ENCODE data around the gene ZNF423. TPM values are rescaled to one million over a fixed set of nuclear protein-coding genes. Genes with fewer than 3 reads are reported as not detected.

Gene ZNF423
- total and polyA plus RNA-seq, 9 of the 15 experiments (the other 6 are each of a cell fraction or from before 2014, with no cell fraction given), result not detected

DNA sequence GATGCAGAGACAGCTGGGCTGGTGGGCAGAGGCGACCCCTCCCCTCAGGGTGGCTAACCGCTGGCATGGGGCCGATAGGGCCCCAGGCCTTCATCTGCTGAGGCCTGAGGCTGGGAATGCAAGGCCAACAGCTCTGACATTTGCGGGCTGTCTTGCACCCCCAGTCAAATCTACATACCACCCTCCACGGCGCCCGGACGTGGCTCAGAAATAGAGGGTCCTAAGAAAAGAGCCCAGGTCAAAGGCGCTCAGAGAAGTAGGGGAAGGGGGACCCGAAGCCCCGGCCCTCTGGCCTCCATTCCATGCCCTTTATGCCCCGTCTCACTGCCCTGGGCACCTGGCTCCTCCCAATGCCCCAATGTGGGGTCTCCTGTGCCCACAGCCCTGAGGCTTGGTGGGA lies 340.1 kb downstream of the ZNF423 start:
- Histone ChIP-seq H2AFZ (ENCODE audit: low read depth, low read length) (no peak overlapping the region), H4K20me1 (replicated peaks; ENCODE audit: control insufficient read depth, insufficient read depth, low read length) (peaks cover 5% of the 10 kb centered on the region), H3K9me1 (ENCODE audit: control insufficient read depth, insufficient read depth, low read length) (no peaks in the 10 kb centered on the region), H3K9me3 (replicated peaks; ENCODE audit: control insufficient read depth, insufficient read depth, low read depth, low read length) (no peaks in the 10 kb centered on the region), H3K4me1 (replicated peaks in 1 of 2; ENCODE audit: control insufficient read depth in 2 of 2, insufficient read depth in 2 of 2, low read length in 2 of 2) (no peaks in the 10 kb centered on the region), H3K27me3 (ENCODE audit: control insufficient read depth in 2 of 2, insufficient read depth in 2 of 2, low read length in 2 of 2) (peaks cover 0 to 39% of the 10 kb centered on the region in 2 experiments; a peak in 3 of 5 replicates), H3K4me3 (no peak overlapping the region), H3K9ac (ENCODE audit: insufficient read depth in 1 of 2, low read depth in 2 of 2, low read length in 2 of 2) (no peak overlapping the region), H3K36me3 (ENCODE audit: control insufficient read depth, insufficient read depth, low read length) (no peaks in the 10 kb centered on the region), H3K27ac (ENCODE audit: extremely low read depth, low read depth, low read length) (no peak overlapping the region), H3K79me2 (ENCODE audit: control insufficient read depth, insufficient read depth, low read length) (no peaks in the 10 kb centered on the region), H3K4me2 (ENCODE audit: insufficient read depth, low read length) (no peak overlapping the region)
- in situ Hi-C loops (cut with MboI) (no loop called here), intact Hi-C loops (cut with micrococcal nuclease) (no loop called here)
- ATAC-seq (no peak), FAIRE-seq (no peak), DNase-seq (ENCODE audit: extremely low read depth in 1 of 4, low spot score in 3 of 4) (no peak)
- no peak for TF ChIP-seq SRSF9 (IDR thresholded peaks at IDR 0.05; ENCODE audit: borderline replicate concordance, low read depth, low read length)
- TF ChIP-seq NFYB (IDR thresholded peaks at IDR 0.05; ENCODE audit: extremely low read depth, insufficient read length), result no peak
- no peak for TF ChIP-seq POLR3A (IDR thresholded peaks at IDR 0.05; ENCODE audit: borderline replicate concordance, extremely low read depth, insufficient read depth, insufficient read length)
- no peak for TF ChIP-seq MCM5 (IDR thresholded peaks at IDR 0.05; ENCODE audit: low read depth)
- TF ChIP-seq, protein P1, sequence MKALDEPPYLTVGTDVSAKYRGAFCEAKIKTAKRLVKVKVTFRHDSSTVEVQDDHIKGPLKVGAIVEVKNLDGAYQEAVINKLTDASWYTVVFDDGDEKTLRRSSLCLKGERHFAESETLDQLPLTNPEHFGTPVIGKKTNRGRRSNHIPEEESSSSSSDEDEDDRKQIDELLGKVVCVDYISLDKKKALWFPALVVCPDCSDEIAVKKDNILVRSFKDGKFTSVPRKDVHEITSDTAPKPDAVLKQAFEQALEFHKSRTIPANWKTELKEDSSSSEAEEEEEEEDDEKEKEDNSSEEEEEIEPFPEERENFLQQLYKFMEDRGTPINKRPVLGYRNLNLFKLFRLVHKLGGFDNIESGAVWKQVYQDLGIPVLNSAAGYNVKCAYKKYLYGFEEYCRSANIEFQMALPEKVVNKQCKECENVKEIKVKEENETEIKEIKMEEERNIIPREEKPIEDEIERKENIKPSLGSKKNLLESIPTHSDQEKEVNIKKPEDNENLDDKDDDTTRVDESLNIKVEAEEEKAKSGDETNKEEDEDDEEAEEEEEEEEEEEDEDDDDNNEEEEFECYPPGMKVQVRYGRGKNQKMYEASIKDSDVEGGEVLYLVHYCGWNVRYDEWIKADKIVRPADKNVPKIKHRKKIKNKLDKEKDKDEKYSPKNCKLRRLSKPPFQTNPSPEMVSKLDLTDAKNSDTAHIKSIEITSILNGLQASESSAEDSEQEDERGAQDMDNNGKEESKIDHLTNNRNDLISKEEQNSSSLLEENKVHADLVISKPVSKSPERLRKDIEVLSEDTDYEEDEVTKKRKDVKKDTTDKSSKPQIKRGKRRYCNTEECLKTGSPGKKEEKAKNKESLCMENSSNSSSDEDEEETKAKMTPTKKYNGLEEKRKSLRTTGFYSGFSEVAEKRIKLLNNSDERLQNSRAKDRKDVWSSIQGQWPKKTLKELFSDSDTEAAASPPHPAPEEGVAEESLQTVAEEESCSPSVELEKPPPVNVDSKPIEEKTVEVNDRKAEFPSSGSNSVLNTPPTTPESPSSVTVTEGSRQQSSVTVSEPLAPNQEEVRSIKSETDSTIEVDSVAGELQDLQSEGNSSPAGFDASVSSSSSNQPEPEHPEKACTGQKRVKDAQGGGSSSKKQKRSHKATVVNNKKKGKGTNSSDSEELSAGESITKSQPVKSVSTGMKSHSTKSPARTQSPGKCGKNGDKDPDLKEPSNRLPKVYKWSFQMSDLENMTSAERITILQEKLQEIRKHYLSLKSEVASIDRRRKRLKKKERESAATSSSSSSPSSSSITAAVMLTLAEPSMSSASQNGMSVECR (CRISPR knock-in tag; IDR thresholded peaks at IDR 0.05), result no peak
- TF ChIP-seq, protein P2, sequence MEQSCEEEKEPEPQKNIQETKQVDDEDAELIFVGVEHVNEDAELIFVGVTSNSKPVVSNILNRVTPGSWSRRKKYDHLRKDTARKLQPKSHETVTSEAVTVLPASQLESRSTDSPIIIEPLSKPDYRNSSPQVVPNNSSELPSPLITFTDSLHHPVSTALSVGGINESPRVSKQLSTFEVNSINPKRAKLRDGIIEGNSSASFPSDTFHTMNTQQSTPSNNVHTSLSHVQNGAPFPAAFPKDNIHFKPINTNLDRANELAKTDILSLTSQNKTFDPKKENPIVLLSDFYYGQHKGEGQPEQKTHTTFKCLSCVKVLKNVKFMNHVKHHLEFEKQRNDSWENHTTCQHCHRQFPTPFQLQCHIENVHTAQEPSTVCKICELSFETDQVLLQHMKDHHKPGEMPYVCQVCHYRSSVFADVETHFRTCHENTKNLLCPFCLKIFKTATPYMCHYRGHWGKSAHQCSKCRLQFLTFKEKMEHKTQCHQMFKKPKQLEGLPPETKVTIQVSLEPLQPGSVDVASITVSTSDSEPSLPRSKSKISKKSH (CRISPR knock-in tag; IDR thresholded peaks at IDR 0.05), result no peak
- TF ChIP-seq, protein P3, sequence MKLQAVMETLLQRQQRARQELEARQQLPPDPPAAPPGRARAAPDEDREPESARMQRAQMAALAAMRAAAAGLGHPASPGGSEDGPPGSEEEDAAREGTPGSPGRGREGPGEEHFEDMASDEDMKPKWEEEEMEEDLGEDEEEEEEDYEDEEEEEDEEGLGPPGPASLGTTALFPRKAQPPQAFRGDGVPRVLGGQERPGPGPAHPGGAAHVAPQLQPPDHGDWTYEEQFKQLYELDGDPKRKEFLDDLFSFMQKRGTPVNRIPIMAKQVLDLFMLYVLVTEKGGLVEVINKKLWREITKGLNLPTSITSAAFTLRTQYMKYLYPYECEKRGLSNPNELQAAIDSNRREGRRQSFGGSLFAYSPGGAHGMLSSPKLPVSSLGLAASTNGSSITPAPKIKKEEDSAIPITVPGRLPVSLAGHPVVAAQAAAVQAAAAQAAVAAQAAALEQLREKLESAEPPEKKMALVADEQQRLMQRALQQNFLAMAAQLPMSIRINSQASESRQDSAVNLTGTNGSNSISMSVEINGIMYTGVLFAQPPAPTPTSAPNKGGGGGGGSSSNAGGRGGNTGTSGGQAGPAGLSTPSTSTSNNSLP (IDR thresholded peaks at IDR 0.05; ENCODE audit: borderline replicate concordance, low read depth, low read length), result no peak
- TF ChIP-seq, protein P4, sequence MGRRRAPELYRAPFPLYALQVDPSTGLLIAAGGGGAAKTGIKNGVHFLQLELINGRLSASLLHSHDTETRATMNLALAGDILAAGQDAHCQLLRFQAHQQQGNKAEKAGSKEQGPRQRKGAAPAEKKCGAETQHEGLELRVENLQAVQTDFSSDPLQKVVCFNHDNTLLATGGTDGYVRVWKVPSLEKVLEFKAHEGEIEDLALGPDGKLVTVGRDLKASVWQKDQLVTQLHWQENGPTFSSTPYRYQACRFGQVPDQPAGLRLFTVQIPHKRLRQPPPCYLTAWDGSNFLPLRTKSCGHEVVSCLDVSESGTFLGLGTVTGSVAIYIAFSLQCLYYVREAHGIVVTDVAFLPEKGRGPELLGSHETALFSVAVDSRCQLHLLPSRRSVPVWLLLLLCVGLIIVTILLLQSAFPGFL (CRISPR knock-in tag; IDR thresholded peaks at IDR 0.05), result no peak
- no peak for TF ChIP-seq CBX1 (IDR thresholded peaks at IDR 0.05; ENCODE audit: low read depth)
- TF ChIP-seq, protein P5, sequence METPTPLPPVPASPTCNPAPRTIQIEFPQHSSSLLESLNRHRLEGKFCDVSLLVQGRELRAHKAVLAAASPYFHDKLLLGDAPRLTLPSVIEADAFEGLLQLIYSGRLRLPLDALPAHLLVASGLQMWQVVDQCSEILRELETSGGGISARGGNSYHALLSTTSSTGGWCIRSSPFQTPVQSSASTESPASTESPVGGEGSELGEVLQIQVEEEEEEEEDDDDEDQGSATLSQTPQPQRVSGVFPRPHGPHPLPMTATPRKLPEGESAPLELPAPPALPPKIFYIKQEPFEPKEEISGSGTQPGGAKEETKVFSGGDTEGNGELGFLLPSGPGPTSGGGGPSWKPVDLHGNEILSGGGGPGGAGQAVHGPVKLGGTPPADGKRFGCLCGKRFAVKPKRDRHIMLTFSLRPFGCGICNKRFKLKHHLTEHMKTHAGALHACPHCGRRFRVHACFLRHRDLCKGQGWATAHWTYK (CRISPR knock-in tag; IDR thresholded peaks at IDR 0.05), result no peak
- ChIA-PET CTCF (ENCODE audit: low intra/inter-chr PET ratio) (no interaction called here), POLR2A (no interaction called here)
- 2% methylated on average over 9 of the region's 12 CpGs for WGBS (ENCODE audit: insufficient coverage, low coverage, missing lambda C conversion rate)
- BruUV-seq (replicated peaks), result no TSS peak
